H54 (cell line): ENCODE measurements around the gene TRMT1.

Source experiments
- DNase-seq: peaks from one replicate; pipeline ENCODE4 v3.0.0; 2011; ENCODE audit warnings: low spot score, mixed read lengths; ENCODE audit not compliant: insufficient read length
- FAIRE-seq: peaks from 3 replicates; lab custom pipeline; 2011; peaks lifted over from hg19 to GRCh38; lab: Jason Lieb, UNC
- POLR2A ChIP-seq: IDR thresholded peaks from 2 replicates; pipeline ENCODE4 v1.6.1; 2011; ENCODE audit warnings: low read depth, mild to moderate bottlenecking, low read length

The TRMT1 gene

DNA sequence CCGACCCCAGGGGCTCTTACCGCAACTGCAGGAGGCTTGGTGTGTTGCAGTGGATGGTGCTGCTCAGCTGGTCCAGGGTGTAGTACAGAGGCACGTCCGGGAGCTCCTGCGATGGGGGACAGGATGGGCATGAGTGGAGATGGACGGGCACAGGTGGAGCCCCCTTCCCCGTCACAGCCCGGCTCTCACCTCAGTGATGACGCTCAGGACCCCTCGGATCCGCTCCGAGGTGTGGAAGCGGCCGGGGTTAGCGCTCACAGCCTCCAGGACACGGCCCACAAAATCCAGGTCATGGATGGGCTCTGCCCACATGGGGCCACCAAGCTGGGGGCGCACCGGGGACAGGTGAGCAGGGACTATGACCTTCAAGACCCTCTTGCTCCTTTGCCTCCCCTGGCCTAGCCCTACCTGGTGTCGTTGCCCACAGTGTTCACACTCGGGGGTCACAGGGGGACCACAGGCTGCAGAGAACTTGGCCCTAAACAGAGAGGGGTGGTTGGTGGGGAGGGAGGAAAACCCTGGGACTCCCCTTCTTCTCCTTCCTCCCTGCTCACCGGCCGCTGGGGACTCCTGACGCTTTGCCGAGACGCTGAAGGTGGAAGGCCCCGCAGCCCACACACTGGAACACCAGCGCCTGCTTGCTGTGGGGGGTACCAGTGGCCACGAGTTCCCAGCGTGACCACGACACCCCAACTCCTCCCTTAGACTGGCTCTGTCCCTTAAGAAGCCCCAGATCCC lies 7.0 kb downstream of the TRMT1 start:
- no peak for FAIRE-seq
- DNase-seq: no peak
- no peak for TF ChIP-seq POLR2A

DNA sequence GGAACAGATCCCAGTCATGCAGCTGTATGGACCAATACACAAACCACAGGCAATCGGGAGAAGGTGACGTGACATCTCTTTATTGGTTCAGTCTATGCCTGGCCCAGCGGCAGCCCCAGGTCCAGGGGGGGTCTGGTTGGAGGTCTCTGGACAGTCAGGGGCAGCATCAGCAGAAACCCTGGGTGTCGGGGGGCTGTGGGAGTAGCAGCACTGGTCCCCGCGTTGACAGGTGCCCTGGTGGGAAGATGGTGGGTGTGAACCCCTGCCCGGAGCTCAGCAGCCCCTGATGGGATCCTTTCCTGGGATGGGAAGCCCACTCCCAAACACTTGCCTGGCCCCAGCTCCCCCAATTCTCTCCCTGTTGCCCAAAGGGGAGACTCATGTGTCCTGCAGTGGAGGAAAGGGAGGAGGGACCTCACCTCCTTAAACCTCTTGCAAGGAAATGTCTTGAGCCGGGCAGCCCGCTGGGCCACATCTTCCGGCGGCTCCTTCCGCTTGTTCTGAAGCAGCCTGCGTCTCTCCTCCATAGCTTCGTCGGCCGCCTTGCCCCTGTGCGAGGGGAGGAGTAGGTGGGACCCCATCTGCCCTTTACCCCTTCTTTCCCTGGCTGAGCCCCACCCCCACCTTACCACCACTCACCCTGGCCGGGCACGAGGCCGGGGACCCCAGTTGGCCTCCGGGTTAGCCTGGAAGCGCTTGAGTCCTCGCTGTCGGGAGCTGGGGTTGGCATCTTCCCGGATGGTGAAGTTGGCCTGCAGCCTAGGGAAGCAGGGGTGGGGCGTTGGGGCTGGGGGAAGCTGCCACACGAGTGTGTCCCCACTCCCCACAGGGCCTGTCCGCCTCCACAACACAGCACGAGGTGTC lies 11.5 kb downstream of the TRMT1 start:
- FAIRE-seq (no peak), DNase-seq (no peak)
- no peak for TF ChIP-seq POLR2A

DNA sequence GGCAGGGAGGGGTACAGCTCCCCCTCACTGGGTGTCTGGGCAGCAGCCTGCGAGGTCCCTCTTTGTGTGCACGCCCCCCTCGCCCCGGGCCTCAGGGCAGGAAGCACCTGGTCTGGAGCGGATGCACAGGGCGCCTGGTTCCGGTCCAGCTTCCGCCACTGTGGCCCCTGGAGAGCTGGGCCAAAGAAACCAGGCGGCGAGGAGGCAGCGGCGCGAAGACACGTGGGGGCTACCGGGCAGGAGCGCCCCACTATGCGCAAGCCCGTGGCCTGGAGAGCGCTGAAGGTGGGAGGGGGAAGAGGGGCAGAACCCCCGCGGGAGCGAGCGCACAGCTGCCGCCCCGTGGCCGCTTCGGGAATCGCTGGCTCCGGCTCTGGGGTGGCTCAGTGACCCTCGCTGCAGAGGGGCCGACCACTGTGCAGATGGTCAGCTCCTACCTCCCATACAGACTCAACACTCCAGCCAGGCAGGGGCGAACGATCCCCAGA lies 12.1 kb downstream of the TRMT1 start:
- no peak for TF ChIP-seq POLR2A
- no peak for DNase-seq
- FAIRE-seq: no peak

DNA sequence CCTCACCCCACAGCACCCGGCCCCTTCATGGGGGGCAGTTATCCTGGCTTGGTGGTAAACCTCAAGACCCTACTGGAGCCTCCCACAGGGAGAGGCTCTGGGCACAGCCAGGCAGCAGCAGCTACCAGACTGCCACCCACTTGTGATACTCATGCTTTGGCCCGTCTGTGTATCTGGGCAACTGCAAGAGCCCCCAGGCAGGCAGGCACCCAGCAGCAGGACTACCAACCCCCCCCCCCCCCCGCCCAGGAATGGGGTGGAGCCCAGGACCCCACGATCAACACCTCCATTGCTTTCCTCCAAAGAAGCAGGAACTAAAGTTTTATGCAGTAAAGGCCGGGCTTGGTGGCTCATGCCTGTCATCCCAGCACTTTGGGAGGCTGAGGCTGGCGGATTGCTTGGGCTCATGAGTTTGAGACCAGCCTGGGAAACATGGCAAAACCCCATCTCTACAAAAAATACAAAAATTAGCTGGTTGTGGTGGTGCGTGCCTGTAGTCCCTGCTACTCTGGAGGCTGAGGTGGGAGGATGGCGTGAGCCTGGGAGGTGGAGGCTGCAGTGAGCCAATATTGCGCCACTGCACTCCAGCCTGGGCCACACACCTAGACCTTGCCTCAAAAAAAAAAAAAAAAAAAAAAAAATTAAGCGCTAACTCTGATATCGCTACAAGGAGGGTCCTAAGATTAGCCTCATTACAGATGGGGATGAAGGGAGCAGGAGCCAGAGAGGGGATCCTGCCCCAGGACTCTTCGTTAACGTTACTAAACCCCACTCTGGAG lies 12.8 kb downstream of the TRMT1 start:
- DNase-seq (no peak), FAIRE-seq (no peak)
- TF ChIP-seq POLR2A: no peak

DNA sequence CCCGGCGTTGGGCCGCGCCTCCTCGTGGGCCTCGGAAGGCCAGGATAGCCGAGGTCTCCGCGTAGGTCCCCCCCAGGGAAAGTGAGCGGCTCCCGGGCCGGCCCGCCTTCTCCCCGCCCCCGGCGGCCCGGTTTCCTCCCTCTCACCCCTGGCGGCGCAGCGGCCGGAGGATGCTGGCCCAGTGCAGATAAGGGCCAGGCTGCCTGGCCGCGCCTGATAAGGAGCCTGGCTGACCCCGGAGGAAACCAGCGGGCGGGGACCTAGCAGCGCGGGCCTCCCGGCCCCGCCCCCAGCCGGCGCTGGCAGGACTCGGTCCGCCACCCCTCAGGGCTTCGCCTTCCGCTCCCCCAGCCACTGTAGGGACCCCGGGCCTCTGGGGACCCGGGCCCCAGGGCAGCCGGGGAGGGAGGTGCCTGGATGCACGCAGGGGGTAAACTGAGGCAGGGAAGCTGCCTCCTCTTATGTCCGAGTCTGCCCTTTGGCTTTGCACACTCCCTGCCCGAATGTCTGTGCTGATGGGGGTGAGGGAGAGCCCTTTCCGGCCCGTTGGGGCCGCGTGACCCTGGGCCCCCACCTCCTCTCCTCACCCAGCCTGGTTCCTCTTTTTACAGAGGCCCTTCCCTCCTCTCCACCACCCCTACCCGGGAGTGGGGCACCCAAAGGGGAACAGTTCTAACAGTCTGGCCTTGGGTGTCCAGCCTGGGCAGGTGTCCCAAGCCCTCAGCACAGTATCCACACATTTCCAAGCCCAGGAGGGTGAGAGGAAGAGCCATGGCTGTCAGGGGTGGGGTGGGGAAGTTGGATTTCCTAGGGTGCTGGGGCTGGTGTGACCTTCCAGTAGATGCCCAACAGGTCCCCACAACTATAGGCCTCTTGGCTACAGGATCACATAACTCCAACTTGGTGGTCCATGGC lies 13.6 kb downstream of the TRMT1 start, which contains the start of gene LYL1:
Gene LYL1, minus strand, starts transcription at position 193 of the 915 bp plus-strand sequence. CDS start 1,687 bp downstream, outside the sequence.
- no peak for TF ChIP-seq POLR2A
- no peak for DNase-seq
- no peak for FAIRE-seq

DNA sequence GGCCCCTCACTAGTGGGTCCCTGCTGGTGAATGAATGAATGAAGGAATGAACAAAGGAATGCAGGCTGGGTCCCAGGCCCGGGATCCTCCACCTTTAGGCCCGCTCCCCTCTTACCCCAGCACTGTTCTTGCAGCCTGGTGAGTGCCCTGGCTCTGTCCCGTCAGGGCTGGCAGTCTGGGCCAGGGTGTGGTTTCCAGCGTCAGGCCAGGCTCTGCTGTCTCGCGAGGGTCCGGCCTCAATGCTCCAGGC lies 14.2 kb downstream of the TRMT1 start:
- no peak for TF ChIP-seq POLR2A
- FAIRE-seq (no peak), DNase-seq (no peak)

DNA sequence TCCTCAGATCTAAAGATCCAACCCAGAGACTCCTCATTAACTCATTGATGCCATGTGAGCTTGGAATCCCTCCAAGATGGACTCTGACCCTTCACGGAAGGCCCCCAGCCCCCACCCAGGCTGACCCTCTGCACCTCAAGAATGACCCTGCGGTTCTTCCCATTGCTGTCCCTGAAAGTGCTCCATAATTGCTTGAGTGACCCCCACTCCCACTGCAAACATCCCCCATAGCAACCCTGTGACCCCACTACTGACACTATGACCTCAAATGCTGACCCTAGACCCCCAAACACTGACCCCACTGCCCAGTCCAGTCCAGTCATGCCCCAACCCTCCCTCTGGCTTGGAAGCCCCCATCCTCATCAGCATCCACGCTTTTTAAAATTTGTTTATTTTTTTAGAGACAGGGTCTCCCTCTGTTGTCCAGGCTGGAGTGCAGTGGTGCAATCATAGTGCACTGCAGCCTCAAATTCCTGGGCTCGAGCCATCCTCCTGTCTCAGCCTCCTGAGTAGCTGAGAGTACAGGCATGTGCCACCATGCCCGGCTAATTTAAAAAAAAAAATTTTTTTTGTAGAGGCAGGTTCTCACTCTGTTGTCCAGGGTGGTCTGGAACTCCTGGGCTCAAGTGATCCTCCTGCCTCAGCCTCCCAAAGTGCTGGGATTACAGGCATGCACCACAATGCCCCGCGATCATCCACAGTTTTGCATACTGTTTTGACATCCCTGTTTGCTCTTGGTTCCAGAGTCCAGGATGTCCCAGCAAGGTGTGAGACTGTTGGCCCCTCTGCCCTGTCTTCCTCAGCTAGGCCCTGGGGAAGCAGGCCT lies 14.7 kb downstream of the TRMT1 start:
- TF ChIP-seq POLR2A: no peak
- no peak for DNase-seq
- no peak for FAIRE-seq

DNA sequence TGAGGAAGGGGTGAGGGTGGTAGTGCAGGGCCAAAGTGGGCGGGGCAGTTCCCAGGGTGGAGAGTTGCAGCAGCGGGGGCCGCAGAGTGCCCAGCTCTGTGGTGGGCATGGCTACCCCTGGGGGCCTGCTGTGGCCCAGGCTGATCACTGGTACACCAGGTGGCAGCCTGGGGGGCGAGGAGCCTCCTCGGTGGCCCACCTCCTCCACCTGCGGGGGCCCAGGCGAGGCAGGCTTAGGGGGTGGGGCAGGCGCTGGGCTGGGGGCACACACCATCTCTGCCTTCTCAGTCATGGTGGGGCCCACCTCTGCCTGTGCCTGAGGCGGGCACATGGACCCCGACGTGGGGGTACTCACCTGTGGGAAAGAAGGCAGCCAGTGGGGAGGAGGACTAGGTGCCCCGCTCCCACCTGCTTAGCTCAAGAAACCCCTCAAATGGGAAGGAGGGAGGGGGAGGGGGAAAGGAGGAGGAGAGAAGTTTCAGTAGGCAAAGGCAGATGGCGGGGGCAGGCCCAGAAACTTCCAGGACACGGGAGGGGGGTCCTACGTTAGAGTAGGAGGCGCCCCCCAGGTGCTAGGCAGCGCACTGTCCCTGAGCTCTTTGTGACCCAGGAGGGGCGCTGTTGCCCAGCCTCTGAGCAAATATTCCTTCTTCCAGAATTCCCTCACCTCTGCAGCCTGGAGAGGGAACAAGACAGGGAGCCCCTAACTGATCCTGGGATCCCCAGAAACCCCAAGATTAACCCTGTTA lies 15.5 kb downstream of the TRMT1 start:
- no peak for FAIRE-seq
- TF ChIP-seq POLR2A: no peak
- DNase-seq: no peak

DNA sequence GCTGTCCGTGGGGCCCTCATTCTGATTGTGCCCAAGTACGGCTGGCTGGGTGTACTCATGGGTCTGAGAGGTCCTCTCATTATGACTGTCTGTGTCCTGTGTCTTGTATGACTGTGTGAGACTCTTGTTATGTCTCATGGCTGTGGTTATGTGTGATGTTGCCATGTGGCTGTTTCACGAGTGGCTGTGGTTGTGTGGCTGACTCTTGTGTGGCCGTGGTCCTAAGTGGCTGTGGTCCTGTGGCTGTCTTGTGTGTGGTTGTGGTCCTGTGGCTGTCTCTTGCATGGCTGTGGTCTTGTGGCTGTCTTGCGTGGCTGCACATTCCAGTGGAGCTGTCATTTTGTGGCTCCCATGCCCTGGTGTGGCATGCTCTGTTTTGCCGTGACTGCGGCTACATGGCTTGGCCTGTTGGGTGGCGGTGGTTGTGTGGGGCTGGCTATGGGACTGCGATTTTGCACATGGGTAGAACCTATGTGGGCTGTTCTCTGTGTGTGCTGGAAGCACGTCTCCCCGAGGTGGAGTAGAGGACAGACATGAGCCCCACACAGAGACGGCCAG lies 16.4 kb downstream of the TRMT1 start:
- FAIRE-seq: no peak
- peak; percentile 63 for DNase-seq
- TF ChIP-seq POLR2A: no peak

DNA sequence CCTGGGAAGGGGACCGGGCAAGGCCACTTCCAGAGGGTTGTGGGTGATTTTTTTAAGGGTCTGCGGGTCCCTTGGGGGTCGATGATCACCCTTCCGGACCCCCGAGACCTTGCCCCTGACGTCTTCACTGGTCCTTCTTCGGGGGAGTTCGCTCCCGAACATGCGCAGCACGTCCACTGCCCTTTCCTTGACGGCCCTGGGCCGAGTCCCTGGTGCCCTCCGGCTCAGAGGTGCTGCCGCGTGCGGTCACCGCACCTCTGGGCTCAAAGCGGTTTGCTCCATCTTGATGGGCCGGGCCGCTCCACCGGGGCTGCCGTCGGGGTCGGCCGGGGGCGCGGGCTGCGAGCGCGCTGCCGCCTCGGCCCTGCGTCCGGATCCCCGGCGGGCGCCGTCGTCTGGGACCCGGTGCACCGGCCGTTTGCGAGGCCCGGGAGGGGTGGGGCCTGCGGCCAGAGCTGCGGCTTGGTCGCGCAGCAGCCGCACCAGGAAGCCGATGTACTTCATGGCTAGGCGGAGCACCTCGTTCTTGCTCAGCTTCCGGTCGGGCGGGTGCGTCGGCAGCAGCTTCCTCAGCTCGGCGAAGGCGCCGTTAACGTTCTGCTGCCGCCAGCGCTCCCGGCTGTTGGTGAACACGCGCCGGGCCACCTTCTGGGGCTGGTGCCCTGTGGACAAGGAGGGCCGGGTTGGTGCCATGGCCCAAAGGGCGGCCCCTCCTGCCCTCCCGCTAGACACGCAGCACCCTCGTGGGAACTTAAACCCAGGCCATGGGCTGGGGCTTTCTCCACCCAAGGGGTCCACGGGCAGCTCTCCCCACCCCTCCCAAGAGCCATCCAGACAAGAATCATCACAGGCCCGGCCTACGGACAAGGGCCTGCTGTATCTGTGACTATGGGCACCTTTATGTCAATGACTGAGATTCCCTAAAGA lies 17.2 kb downstream of the TRMT1 start:
- TF ChIP-seq POLR2A: no peak
- FAIRE-seq (no peak), DNase-seq (no peak)
